GM12878 (cell line): ENCODE measurements around the gene EAF2.

Experiments
- CEBPB ChIP-seq, 2 experiments: fragments of 150-350 bp in 1 of 2; IDR thresholded peaks; 2 replicates each; pipeline ENCODE4 v1.6.1; 2012 to 2014; ENCODE audit warnings: low read depth in 2 of 2, low read length in 2 of 2, borderline replicate concordance in 1 of 2, inconsistent platforms in 1 of 2
- CHD2 ChIP-seq: IDR thresholded peaks from 2 replicates; pipeline ENCODE4 v1.6.1; 2011; ENCODE audit warnings: low read depth, low read length, improper control_type of control experiment, borderline replicate concordance
- CTCF ChIP-seq, 3 experiments: IDR thresholded peaks in 2 of 3; conservative IDR thresholded peaks in 1 of 3; 2 replicates each; pipeline ENCODE4 v1.5.1; 2011; ENCODE audit warnings: low read depth in 3 of 3, low read length in 3 of 3, mild to moderate bottlenecking in 3 of 3, control low read depth in 2 of 3, moderate library complexity in 2 of 3, inconsistent platforms in 1 of 3, mixed read lengths in 1 of 3; ENCODE audit not compliant: control insufficient read depth in 2 of 3, insufficient read depth in 1 of 3; ENCODE audit errors: extremely low read depth in 1 of 3
- EP300 ChIP-seq, 2 experiments: fragments of 150-350 bp in 1 of 2; IDR thresholded peaks; 2 replicates each; pipeline ENCODE4 v1.6.1; 2011 to 2012; ENCODE audit warnings: low read depth in 2 of 2, low read length in 2 of 2, borderline replicate concordance in 1 of 2, improper control_type of control experiment in 1 of 2, inconsistent platforms in 1 of 2; ENCODE audit not compliant: control insufficient read depth in 1 of 2
- EZH2 ChIP-seq: IDR thresholded peaks from 2 replicates; pipeline ENCODE4 v1.6.1; 2012; ENCODE audit warnings: low read depth, mild to moderate bottlenecking, control low read depth, inconsistent platforms, low read length, borderline replicate concordance; ENCODE audit not compliant: control insufficient read depth
- KDM1A ChIP-seq: fragments of 200-600 bp; sonication (generic); IDR thresholded peaks from 2 replicates; pipeline ENCODE4 v1.6.1; 2016; ENCODE audit warnings: borderline replicate concordance
- MLLT1 ChIP-seq: fragments of 450-650 bp; IDR thresholded peaks from 2 replicates; pipeline ENCODE4 v1.6.1; 2016; ENCODE audit warnings: mild to moderate bottlenecking
- NFYA ChIP-seq: IDR thresholded peaks from 2 replicates; pipeline ENCODE4 v1.6.1; 2011; ENCODE audit warnings: low read depth, mild to moderate bottlenecking, low read length, improper control_type of control experiment, borderline replicate concordance
- NFYB ChIP-seq: IDR thresholded peaks from 2 replicates; pipeline ENCODE4 v1.6.1; 2011; ENCODE audit warnings: low read depth, mild to moderate bottlenecking, low read length, improper control_type of control experiment, moderate library complexity; ENCODE audit not compliant: insufficient read depth
- PBX3 ChIP-seq: IDR thresholded peaks from 2 replicates; pipeline ENCODE4 v1.6.1; 2011; ENCODE audit warnings: mild to moderate bottlenecking, low read depth, low read length, moderate library complexity; ENCODE audit not compliant: insufficient replicate concordance
- POLR2A ChIP-seq: IDR thresholded peaks from 2 replicates; pipeline ENCODE4 v1.6.1; 2011; ENCODE audit warnings: low read depth, mild to moderate bottlenecking, low read length
- REST ChIP-seq: IDR thresholded peaks from 2 replicates; pipeline ENCODE4 v1.6.1; 2012; ENCODE audit warnings: mild to moderate bottlenecking, low read depth, low read length
- SIN3A ChIP-seq: IDR thresholded peaks from 2 replicates; pipeline ENCODE4 v1.6.1; 2012; ENCODE audit warnings: low read depth, low read length, improper control_type of control experiment

- no peak for TF ChIP-seq PBX3
- TF ChIP-seq POLR2A, result no peak
- TF ChIP-seq NFYA, result no peak
- TF ChIP-seq CTCF (IDR thresholded peaks at IDR 0.05 in 2 of 3, conservative IDR thresholded peaks at IDR 0.05 in 1 of 3; ENCODE audit: control insufficient read depth in 2 of 3, extremely low read depth in 1 of 3, insufficient read depth in 1 of 3, low read depth in 3 of 3, low read length in 3 of 3), result no peak
- no peak for TF ChIP-seq SIN3A
- TF ChIP-seq NFYB, result no peak
- TF ChIP-seq REST, result no peak
- TF ChIP-seq MLLT1, result no peak
- TF ChIP-seq KDM1A, result no peak
- no peak for TF ChIP-seq EP300 (IDR thresholded peaks at IDR 0.05; ENCODE audit: borderline replicate concordance in 1 of 2, control insufficient read depth in 1 of 2, low read depth in 2 of 2, low read length in 2 of 2)
- no peak for TF ChIP-seq EZH2
- no peak for TF ChIP-seq CEBPB (IDR thresholded peaks at IDR 0.05; ENCODE audit: borderline replicate concordance in 1 of 2, low read depth in 2 of 2, low read length in 2 of 2)
- TF ChIP-seq CHD2, result no peak
Measured at GRCh38 chr3:121869736-121870135, 34.7 kb downstream of the EAF2 start.
